Adrenal gland (tissue), 5 donors: ENCODE measurements around the gene HOXB1.

Experiments
- CTCF ChIP-seq, 6 experiments: fragments of 450-650 bp in 4 of 6; fragments of 200-600 bp in 2 of 6; sonication (generic) in 1 of 6; IDR thresholded peaks; 1 replicate in 5 of 6; 2 replicates in 1 of 6; pipeline versions ENCODE4 v1.5.1 to v1.8.0; 2016 to 2021; ENCODE audit warnings: antibody characterized with exemption in 6 of 6, mild to moderate bottlenecking in 2 of 6, moderate library complexity in 1 of 6
- POLR2A ChIP-seq, 2 donors: fragments of 450-650 bp; IDR thresholded peaks; one replicate each; pipeline ENCODE4 v1.6.1; 2017; ENCODE audit warnings: antibody characterized with exemption in 2 of 2, mild to moderate bottlenecking in 2 of 2, moderate library complexity in 1 of 2
- donor health status: DM: no; HTN: no; CAD: no.

GRCh38 chr17:48570325-48571023, 39.7 kb upstream of the HOXB1 start:
- TF ChIP-seq CTCF (IDR thresholded peaks at IDR 0.05), result no peak
- no peak for TF ChIP-seq POLR2A (IDR thresholded peaks at IDR 0.05)
